Measurements from ENCODE around the gene MRPL12.

The MRPL12 gene

GRCh38 chr17:81682565-81683207 is 20.5 kb upstream of the MRPL12 start:
- no peak for DNase-seq (ENCODE audit: low spot score)

GRCh38 chr17:81683208-81683583 is 20.0 kb upstream of the MRPL12 start:
- DNase-seq (ENCODE audit: low spot score): peak; percentile 38

DNA sequence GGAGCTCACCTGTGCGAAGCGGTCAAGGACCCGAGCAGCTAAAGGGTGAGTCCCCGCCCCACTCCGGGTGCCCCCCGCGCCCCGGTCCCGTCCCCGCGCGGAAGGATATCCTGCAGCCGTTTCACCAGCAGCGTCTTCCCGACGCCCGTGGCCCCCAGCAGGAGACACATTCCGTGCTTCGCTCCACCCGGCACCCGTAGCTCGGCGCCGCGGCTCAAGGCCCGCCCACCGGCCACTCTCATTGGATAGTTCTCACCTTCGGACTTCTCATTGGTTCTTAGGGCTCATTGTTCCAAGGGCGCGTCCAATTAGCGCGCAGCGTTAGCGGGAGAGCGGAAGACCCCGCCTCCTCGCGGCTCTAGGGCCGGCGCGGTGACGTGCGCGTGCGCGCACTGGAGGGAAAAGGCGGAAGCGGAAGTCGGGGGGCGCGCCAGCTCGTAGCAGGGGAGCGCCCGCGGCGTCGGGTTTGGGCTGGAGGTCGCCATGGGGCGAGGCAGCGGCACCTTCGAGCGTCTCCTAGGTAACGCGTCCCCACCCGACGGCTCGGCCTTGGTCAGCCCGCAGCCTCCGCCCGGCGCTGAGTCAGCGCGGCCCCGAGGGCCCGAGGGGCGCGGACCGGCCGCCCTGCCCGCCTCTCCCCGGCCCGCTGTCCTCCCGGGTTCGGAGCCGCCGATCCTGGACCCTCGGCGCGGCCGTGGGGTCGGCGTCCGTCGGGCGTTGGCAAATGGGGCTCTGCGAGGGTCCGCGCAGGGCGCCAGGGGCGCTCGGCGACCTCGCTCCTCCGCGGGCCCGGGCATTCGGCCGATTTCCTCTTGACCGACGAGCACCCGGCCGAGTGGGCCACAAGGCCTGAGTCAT is 19.4 kb upstream of the MRPL12 start, which contains the start of the genes ARL16 and HGS:
Gene ARL16, minus strand, starts transcription at position 214 of the 858 bp plus-strand sequence. Its CDS starts 44 bp downstream, at position 170.
Gene HGS, plus strand, starts transcription at position 428 of the 858 bp plus-strand sequence. Its CDS starts 56 bp downstream, at position 484.
- peak; percentile 100 for DNase-seq (ENCODE audit: low spot score)

- no peak for DNase-seq (ENCODE audit: low spot score)
Observed at GRCh38 chr17:81684442-81684911, 18.7 kb upstream of the MRPL12 start.

DNA sequence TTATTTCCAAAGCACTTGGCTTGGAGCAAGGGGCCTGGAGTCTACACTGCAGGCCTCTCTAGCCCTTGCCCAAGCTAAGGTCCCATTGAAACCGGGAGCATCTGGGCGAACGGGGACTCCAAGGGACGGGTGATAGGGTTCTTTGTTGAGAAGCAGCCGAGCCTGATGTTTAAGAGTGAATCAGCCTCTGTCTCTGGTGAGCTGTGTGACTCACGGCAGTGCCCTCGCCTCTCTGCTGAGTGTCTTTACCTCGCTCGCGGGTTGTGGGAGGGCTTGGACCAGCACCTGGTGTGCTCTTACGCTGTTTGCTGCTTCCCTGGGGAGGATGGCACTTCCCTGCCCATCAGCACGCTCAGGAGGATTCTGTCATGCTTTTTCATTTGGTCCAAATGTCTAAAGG is 18.1 kb upstream of the MRPL12 start:
- DNase-seq (ENCODE audit: low spot score): peak; percentile 59

DNA sequence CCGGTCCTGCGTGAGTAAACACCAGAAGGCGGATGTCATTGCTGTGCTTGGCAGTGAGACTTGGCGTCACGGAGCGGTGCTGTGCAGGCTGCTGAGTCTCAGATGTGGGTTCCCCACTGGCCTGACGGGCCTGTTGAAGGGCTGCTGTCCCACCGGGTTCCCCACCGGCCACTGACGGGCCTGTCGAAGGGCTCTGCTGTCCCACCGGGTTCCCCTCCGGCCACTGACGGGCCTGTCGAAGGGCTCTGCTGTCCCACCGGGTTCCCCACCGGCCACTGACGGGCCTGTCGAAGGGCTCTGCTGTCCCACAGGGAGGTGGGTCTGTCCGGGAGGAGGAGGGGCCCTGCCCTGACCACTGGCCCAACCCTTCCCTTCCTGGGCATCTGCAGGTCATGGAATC is 16.6 kb upstream of the MRPL12 start:
- DNase-seq (ENCODE audit: low spot score): no peak

GRCh38 chr17:81687770-81688541 is 15.2 kb upstream of the MRPL12 start:
- no peak for DNase-seq (ENCODE audit: low spot score)

GRCh38 chr17:81688616-81689015 is 14.6 kb upstream of the MRPL12 start:
- no peak for DNase-seq (ENCODE audit: low spot score)

GRCh38 chr17:81690066-81690465 is 13.1 kb upstream of the MRPL12 start:
- DNase-seq (ENCODE audit: low spot score): no peak

DNA sequence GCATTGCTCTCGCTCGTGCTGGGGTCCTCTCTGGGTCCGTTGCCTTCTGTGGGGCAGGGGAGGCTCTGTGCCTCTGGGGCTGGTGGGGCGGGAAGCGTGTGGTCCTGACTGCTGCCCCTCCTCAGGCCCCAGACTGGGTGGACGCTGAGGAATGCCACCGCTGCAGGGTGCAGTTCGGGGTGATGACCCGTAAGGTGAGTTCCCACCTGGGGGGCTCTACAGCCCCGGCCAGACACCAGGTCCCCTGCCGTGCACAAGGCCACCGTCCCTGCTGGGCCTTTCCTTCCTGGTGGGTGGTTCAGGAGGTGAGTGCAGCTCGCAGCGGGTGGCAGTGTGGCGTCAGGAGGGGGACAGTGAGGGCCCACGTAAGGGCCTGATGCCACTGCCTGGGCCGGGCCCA is 12.6 kb upstream of the MRPL12 start:
- DNase-seq (ENCODE audit: low spot score): no peak

GRCh38 chr17:81691196-81691595 is 12.0 kb upstream of the MRPL12 start:
- no peak for DNase-seq (ENCODE audit: low spot score)

GRCh38 chr17:81691608-81692007 is 11.6 kb upstream of the MRPL12 start:
- no peak for DNase-seq (ENCODE audit: low spot score)

- DNase-seq (ENCODE audit: low spot score): no peak
Observed at GRCh38 chr17:81693509-81694210, 9.5 kb upstream of the MRPL12 start.

GRCh38 chr17:81694810-81695209 is 8.4 kb upstream of the MRPL12 start:
- DNase-seq (ENCODE audit: low spot score): no peak

- DNase-seq (ENCODE audit: low spot score): no peak
Observed at GRCh38 chr17:81695211-81695610, 8.0 kb upstream of the MRPL12 start.

DNA sequence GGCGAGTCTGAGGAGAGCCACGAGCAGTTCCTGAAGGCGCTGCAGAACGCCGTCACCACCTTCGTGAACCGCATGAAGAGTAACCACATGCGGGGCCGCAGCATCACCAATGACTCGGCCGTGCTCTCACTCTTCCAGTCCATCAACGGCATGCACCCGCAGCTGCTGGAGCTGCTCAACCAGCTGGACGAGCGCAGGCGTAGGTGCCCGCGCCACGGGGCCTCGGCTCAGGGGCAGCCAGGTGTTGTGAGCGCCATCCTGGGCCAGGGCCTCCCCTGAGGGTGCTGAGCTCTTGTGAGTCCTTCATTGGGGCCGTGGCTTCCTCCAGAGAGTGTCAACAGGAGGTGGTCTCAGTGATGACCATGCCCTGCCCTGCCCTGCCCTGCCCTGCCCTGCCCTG is 7.4 kb upstream of the MRPL12 start:
- no peak for DNase-seq (ENCODE audit: low spot score)

- DNase-seq (ENCODE audit: low spot score): no peak
Observed at GRCh38 chr17:81696218-81696941, 6.8 kb upstream of the MRPL12 start.

DNA sequence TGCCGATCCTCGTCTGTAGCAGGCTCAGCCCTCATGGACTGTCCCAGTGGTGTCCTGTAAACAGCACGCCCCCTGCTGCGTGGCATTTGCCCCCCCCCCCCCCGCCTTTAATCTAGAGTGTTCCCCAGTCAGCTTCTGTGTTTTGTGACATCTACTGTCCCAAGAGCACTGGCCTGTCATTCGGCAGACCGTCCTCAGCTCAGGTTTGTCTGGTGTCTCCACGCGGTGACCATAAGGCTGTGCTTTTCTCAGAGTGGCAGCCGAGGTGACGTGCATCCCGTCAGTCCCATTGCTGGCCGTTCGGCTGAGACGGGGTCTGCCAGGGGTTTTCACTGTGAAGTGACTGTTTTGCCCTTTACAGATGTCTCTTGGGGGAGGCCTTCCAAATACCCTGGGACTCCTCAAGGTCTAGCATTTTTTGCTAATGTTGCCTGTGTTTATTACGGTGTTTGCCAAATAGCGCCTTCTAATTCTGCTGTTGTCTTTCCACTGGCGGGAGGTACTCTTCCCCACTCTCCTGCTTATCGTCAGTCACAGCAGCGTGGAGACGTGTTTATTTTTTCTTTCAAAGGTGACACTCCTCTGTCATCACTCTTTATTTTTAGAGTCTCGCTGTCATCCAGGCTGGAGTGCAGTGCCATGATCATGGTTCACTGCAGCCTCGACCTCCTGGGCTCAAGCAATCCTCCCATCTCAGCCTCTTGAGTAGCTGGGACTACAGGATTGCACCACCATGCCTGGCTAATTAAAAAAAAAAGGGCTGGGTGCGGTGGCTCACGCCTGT is 5.7 kb upstream of the MRPL12 start:
- no peak for DNase-seq (ENCODE audit: low spot score)

GRCh38 chr17:81700353-81701287 is 2.5 kb upstream of the MRPL12 start:
- no peak for DNase-seq (ENCODE audit: low spot score)

Data from GM03348 (cell line).